ENCODE results near the gene SPATA32.

The SPATA32 gene

DNA sequence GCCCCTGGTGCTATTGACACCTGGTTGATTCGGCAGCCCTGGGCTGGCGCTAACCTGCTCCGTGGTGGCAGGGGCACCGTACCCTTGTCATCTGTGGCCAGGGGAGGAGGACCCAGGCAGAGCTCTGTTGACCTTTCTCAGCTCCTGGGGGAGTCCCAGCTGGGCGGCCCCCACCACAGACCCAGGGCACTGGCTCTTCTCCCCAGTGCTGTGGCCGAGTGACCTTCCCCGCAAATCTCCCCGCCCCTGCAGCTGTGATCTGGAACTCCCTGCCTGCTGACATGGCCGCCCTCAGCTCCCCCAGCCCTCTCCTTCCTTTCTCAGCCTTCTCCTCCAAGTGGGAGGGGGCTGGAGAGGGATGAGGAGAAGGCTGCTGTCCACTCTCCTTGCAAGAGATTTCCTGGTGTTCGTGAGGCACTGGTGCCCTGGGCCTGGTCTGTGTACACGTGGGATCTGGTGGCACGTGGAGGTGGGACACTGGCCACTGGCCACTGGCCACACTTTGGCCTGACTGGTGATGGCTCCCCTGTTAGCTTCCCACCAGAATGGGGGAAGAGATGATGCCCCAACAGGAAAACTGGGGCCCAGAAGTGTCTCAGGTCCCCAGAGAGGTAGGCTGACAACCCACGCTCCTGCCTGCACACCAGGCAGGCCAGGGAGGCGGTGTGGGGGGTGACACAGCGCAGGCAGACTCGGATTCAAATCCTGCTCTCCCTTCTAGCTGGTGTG is 32.0 kb downstream of the SPATA32 start:
- no peak for DNase-seq (ENCODE audit: extremely low read depth, low read depth)
- no peak for TF ChIP-seq CTCF (IDR thresholded peaks at IDR 0.05; ENCODE audit: low read depth, low read length, missing control alignments)
- no peak overlapping the region for H3K4me3 ChIP-seq (replicated peaks; ENCODE audit: low read depth, low read length)

DNA sequence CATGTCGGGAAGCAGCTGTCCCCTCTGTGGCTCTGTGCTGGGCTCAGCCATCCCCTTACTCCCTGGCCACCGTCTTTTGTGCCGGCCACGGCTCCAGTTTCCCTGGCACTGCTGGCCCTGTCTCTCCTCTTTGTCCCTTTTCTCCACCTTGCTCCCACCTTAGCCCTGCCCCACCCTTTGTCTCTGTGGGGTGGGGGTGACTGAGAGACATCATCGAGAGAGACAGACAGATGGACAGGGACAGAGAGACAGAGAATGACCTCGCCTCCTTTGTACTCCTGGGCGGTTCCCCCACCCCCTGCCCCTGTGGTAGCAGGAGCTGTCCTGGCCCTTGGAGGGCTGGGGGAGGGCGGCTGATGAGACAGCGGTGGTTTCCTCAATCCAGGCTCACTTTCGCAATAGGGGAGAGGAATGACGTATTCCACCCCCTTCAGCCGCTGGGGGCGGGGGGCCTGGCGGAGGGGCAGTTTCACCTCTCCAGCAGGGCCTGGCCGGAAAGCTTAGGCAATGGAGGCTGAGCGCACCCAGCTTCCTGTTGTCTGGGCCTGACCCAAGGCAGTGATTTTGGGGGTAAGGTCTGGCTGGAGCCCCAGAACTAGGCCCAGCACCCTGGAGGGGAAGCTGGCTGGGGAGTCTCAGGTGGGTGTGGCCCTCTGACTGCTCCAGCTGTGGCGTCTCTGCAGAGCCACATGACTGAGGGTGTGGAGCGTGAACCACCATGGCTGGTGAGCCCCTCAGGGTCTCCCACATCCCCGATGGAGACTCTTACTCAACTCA is 32.9 kb downstream of the SPATA32 start:
- DNase-seq (ENCODE audit: extremely low read depth, low read depth) = peak; percentile 36
- TF ChIP-seq CTCF (IDR thresholded peaks at IDR 0.05; ENCODE audit: low read depth, low read length, missing control alignments) = no peak

DNA sequence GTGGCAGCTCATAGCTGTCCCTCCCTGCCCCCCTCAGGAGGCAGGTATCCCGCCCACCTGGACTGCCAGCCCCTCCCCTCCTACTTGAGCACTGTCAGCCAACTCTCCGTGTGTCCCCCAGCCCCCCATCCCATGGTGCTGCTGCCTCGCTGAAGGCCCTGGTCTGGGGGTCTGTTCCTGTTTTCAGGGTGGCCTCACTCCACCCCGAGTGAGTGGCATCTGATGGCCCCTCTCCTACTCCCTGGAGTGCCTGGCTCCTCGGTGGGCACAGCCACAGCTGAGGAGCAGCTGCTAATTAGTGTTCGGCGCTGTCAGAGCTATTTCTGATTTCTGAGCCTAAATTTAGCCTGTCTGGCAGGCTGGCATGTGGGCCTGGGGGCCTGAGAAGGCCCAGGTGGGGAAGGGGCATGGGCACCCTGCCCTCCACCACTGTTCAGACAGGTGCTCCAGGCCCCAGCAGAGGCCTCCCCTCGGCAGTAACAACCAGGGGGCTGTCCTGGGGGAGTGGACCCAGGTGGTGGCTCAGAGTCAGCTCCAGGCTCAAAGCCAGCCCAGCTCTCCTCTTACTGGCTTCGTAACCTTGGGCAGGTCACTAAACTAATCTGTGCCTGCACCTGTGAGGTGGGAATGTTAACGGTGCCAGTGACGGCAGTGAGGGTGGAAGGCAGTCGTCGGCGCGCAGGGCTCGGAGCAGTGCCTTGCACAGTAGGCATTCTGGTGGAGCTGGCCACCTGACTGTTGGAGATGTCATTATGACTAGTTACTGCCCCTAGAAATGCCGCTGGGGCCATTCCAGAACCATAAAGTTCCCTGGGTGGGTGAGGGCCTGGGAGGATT is 33.8 kb downstream of the SPATA32 start:
- no peak for TF ChIP-seq CTCF (IDR thresholded peaks at IDR 0.05; ENCODE audit: low read depth, low read length, missing control alignments)
- H3K4me3 ChIP-seq (replicated peaks; ENCODE audit: low read depth, low read length) = no peak overlapping the region
- DNase-seq (ENCODE audit: extremely low read depth, low read depth) = no peak

More for the DNA sequence above, 32.9 kb downstream of the SPATA32 start:
- H3K4me3 ChIP-seq (replicated peaks; ENCODE audit: low read depth, low read length) = no peak overlapping the region

GRCh38 chr17:45227101-45227925 is 34.6 kb downstream of the SPATA32 start:
- no peak overlapping the region for H3K4me3 ChIP-seq (replicated peaks; ENCODE audit: low read depth, low read length)
- no peak for DNase-seq (ENCODE audit: extremely low read depth, low read depth)

DNA sequence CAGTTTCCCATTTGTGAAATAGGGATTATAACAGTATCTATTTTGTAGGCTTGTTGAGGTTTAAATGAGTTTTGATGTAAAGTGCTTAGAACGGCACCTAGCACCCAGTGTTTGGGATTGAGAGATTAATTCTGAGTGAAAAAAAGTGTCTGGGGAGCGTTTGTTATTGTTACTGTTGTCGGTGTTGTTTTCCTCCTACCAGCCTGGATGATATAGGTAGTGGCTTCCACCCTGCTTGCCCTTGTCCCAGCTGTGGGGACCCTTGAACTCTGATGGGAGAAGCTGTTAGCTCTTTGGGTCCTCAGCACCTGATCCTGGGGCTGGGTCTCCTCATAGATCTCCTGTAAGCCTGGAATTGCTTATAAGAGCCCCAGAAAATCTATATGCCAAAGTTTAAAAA is 35.3 kb downstream of the SPATA32 start:
- no peak for TF ChIP-seq CTCF (IDR thresholded peaks at IDR 0.05; ENCODE audit: low read depth, low read length, missing control alignments)
- DNase-seq (ENCODE audit: extremely low read depth, low read depth) = no peak
- H3K4me3 ChIP-seq (replicated peaks; ENCODE audit: low read depth, low read length) = no peak overlapping the region

More at GRCh38 chr17:45227101-45227925, 34.6 kb downstream of the SPATA32 start:
- TF ChIP-seq CTCF (IDR thresholded peaks at IDR 0.05; ENCODE audit: low read depth, low read length, missing control alignments) = no peak
